ENCODE data around the gene POU4F1. TPM values are rescaled to one million over a fixed set of nuclear protein-coding genes. Genes with fewer than 3 reads are reported as not detected.

POU4F1 gene
- total RNA-seq, 1 donor: not detected

GRCh38 chr13:78600280-78600883 is 3.0 kb downstream of the POU4F1 start:
- no peak for TF ChIP-seq CTCF (IDR thresholded peaks at IDR 0.05; ENCODE audit: insufficient read depth, low read length)
- DNase-seq (ENCODE audit: low read depth): no peak
- H3K4me3 ChIP-seq (ENCODE audit: low read depth, low read length): no peak overlapping the region

- H3K4me3 ChIP-seq (ENCODE audit: low read depth, low read length): no peak overlapping the region
- no peak for DNase-seq (ENCODE audit: low read depth)
- no peak for TF ChIP-seq CTCF (IDR thresholded peaks at IDR 0.05; ENCODE audit: insufficient read depth, low read length)
These were observed 3.6 kb downstream of the POU4F1 start for GRCh38 chr13:78599645-78600279.

GRCh38 chr13:78598966-78599644 is 4.2 kb downstream of the POU4F1 start:
- TF ChIP-seq CTCF (IDR thresholded peaks at IDR 0.05; ENCODE audit: insufficient read depth, low read length): no peak
- no peak overlapping the region for H3K4me3 ChIP-seq (ENCODE audit: low read depth, low read length)
- DNase-seq (ENCODE audit: low read depth): no peak

GRCh38 chr13:78598116-78598781 is 5.1 kb downstream of the POU4F1 start:
- TF ChIP-seq CTCF (IDR thresholded peaks at IDR 0.05; ENCODE audit: insufficient read depth, low read length): no peak
- no peak for DNase-seq (ENCODE audit: low read depth)

GRCh38 chr13:78597602-78597932 is 5.8 kb downstream of the POU4F1 start:
- H3K4me3 ChIP-seq (ENCODE audit: low read depth, low read length): no peak overlapping the region
- TF ChIP-seq CTCF (IDR thresholded peaks at IDR 0.05; ENCODE audit: insufficient read depth, low read length): no peak
- no peak for DNase-seq (ENCODE audit: low read depth)

More at GRCh38 chr13:78598116-78598781, 5.1 kb downstream of the POU4F1 start:
- no peak overlapping the region for H3K4me3 ChIP-seq (ENCODE audit: low read depth, low read length)

GRCh38 chr13:78596736-78597601 is 6.4 kb downstream of the POU4F1 start:
- TF ChIP-seq CTCF (IDR thresholded peaks at IDR 0.05; ENCODE audit: insufficient read depth, low read length): no peak
- DNase-seq (ENCODE audit: low read depth): no peak
- no peak overlapping the region for H3K4me3 ChIP-seq (ENCODE audit: low read depth, low read length)

All from fibroblast of the aortic adventitia (primary cell).